Vagina (tissue), 2 donors: Measurements from ENCODE around the gene MEGF6. TPM values are rescaled to one million over a fixed set of nuclear protein-coding genes. Genes with fewer than 3 reads are reported as not detected.

Experiments
- DNase-seq, 2 donors: peaks; one replicate each; pipeline ENCODE4 v3.0.0-alpha.2; 2017; ENCODE audit errors: extremely low spot score in 2 of 2
- H3K27ac ChIP-seq: fragments of 200-600 bp; sonication (generic); one replicate; pipeline ENCODE4 v1.5.1; 2019
- H3K27me3 ChIP-seq: fragments of 200-600 bp; sonication (generic); one replicate; pipeline ENCODE4 v1.5.1; 2019
- H3K36me3 ChIP-seq, 2 donors: fragments of 200-600 bp; sonication (generic); one replicate each; pipeline ENCODE4 v1.5.1; 2017 to 2019
- H3K4me1 ChIP-seq: fragments of 200-600 bp; sonication (generic); one replicate; pipeline ENCODE4 v1.5.1; 2019
- H3K4me3 ChIP-seq, 2 donors: fragments of 200-600 bp; sonication (generic); 1 replicate in 1 of 2; 2 replicates in 1 of 2; pipeline ENCODE4 v1.5.1; 2016 to 2019
- H3K9me3 ChIP-seq: fragments of 200-600 bp; sonication (generic); one replicate; pipeline ENCODE4 v1.5.1; 2019
- POLR2A ChIP-seq, 2 donors: fragments of 450-650 bp; IDR thresholded peaks; one replicate each; pipeline ENCODE4 v1.6.1; 2017; ENCODE audit warnings: antibody characterized with exemption in 2 of 2, mild to moderate bottlenecking in 2 of 2, moderate library complexity in 2 of 2
- POLR2AphosphoS5 ChIP-seq, 2 donors: sonication (generic); formaldehyde crosslinking; IDR thresholded peaks; one replicate each; pipeline ENCODE4 v1.9.0; 2017; ENCODE audit warnings: antibody characterized with exemption in 2 of 2, mild to moderate bottlenecking in 2 of 2, low read depth in 1 of 2; ENCODE audit not compliant: insufficient read depth in 1 of 2
- intact Hi-C: fragments of 100-400 bp; cut with DNase I; formaldehyde crosslinking; loops from one replicate; pipeline ENCODE4 v1.15.1; 2023
- total RNA-seq: library from RNA; depleted of rRNA; stranded (reverse); fragments of >200 nt; gene quantifications from one replicate; pipeline ENCODE4 v1.2.3, GENCODE V29; 2016
- TF ChIP-seq, protein P1 (sequence below), 3 experiments: fragments of 450-650 bp in 2 of 3; fragments of 200-600 bp in 1 of 3; sonication (generic) in 1 of 3; IDR thresholded peaks; one replicate each; pipeline ENCODE4 v1.5.1; 2017 to 2019; ENCODE audit warnings: antibody characterized with exemption in 3 of 3, mild to moderate bottlenecking in 2 of 3, moderate library complexity in 2 of 3

MEGF6 gene
- total RNA-seq, 1 donor from 2014 or later, result 37.6 TPM

DNA sequence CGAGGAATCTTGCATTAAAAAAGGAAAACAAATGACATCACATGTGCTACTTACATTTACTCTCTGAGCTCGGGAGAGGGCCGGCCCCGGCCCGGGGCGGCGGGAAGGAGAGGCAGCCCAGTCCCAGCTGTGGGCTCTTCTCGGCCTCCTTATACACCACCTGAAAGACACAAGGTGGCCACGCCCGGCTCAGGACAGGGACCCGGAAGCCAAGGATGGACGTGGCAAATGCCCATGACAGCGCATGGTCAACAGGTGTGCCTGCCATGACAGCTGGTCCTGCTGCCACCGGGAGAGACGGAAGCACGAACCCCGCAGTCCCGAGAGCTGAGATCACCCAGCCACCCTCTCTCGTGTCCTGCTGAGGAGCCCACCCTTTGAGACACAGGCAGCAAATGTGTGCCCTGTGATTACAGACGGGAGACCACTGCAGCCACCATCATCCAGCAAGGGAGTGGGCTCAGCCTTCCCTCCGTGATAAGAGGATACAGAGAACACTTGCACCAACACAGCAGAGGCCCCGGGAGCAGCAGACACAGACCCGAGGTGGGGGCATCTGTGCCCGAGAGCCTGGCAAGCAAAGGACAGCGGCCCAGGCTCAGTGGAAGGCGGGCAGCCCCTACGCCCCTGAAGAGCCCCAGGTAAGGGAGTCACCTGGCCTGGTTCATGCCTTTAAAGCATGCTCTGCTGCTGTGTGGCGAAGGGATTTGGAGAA is 22.2 kb upstream of the MEGF6 start:
- no peak overlapping the region for H3K4me3 ChIP-seq
- no peaks in the 10 kb centered on the region for H3K4me1 ChIP-seq
- intact Hi-C loops, result no loop called here
- peaks cover 0 to 78% of the 10 kb centered on the region in 2 donors for H3K36me3 ChIP-seq
- H3K27me3 ChIP-seq, result no peaks in the 10 kb centered on the region
- no peak overlapping the region for H3K27ac ChIP-seq
- H3K9me3 ChIP-seq, result no peaks in the 10 kb centered on the region
- TF ChIP-seq, protein P1, sequence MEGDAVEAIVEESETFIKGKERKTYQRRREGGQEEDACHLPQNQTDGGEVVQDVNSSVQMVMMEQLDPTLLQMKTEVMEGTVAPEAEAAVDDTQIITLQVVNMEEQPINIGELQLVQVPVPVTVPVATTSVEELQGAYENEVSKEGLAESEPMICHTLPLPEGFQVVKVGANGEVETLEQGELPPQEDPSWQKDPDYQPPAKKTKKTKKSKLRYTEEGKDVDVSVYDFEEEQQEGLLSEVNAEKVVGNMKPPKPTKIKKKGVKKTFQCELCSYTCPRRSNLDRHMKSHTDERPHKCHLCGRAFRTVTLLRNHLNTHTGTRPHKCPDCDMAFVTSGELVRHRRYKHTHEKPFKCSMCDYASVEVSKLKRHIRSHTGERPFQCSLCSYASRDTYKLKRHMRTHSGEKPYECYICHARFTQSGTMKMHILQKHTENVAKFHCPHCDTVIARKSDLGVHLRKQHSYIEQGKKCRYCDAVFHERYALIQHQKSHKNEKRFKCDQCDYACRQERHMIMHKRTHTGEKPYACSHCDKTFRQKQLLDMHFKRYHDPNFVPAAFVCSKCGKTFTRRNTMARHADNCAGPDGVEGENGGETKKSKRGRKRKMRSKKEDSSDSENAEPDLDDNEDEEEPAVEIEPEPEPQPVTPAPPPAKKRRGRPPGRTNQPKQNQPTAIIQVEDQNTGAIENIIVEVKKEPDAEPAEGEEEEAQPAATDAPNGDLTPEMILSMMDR (IDR thresholded peaks at IDR 0.05), result no peak
- TF ChIP-seq POLR2AphosphoS5 (IDR thresholded peaks at IDR 0.05; ENCODE audit: insufficient read depth in 1 of 2, low read depth in 1 of 2), result no peak
- no peak for TF ChIP-seq POLR2A (IDR thresholded peaks at IDR 0.05)
- DNase-seq, result no peak

DNA sequence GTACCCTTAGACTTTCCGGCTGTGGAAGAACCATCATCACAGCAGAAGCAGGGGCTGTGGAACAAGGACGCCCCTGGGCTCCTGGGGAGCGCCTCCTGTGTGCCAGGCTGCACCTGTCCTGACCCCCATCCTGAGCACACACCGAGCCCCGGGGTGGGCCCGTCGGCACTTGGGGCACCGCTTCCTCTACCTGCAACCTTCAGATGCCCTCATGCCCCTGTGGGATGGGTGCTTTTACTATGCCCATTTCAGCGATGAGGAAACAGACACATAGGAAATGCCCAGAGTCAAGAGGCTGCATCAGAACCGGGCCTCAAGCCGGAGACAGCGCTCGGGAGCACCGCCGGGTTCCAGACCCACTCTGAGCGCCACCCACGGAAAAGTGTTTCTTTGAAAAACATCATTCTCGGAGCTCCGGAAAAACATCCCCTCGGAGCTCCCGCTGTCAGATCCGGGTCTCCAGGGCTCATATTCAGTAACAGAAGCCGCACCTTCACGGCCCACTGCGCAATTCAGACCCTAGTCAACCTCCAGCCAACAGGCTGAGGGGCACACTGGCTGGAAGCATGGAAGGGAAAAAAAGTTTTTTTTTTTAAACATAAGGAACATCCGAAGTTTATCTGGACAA is 21.5 kb upstream of the MEGF6 start:
- H3K4me1 ChIP-seq, result no peaks in the 10 kb centered on the region
- peaks cover 0 to 77% of the 10 kb centered on the region in 2 donors for H3K36me3 ChIP-seq
- intact Hi-C loops, result no loop called here
- no peak for DNase-seq
- H3K9me3 ChIP-seq, result no peaks in the 10 kb centered on the region
- no peaks in the 10 kb centered on the region for H3K27me3 ChIP-seq
- no peak overlapping the region for H3K4me3 ChIP-seq
- no peak overlapping the region for H3K27ac ChIP-seq
- TF ChIP-seq, protein P1 (IDR thresholded peaks at IDR 0.05), result no peak
- TF ChIP-seq POLR2AphosphoS5 (IDR thresholded peaks at IDR 0.05; ENCODE audit: insufficient read depth in 1 of 2, low read depth in 1 of 2) (no peak), POLR2A (IDR thresholded peaks at IDR 0.05) (no peak)

DNA sequence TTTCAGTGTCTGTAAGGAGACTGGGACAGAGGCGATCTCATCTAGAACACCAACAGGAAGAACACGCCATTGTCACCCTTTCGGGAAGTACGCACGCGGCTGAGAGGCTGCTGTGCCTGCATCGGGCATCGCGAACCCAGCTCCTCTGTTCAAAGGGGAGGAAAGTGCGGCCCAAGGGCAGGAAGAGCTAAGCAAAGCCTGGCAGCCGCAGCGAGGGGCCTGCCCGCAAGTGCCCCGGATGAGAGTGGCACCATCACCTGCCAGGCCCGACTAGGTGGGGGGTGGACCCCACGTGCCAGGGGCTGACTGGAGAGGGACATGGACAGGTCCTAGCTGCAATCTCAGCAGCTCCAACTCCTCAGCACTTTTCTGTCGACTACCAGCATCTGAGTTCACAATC is 21.0 kb upstream of the MEGF6 start:
- Histone ChIP-seq H3K36me3 (peaks cover 0 to 79% of the 10 kb centered on the region in 2 donors), H3K27ac (no peak overlapping the region), H3K4me1 (no peaks in the 10 kb centered on the region), H3K27me3 (no peaks in the 10 kb centered on the region), H3K9me3 (no peaks in the 10 kb centered on the region), H3K4me3 (no peak overlapping the region)
- TF ChIP-seq, protein P1 (IDR thresholded peaks at IDR 0.05), result no peak
- no peak for TF ChIP-seq POLR2AphosphoS5 (IDR thresholded peaks at IDR 0.05; ENCODE audit: insufficient read depth in 1 of 2, low read depth in 1 of 2)
- TF ChIP-seq POLR2A (IDR thresholded peaks at IDR 0.05), result no peak
- no peak for DNase-seq
- intact Hi-C loops, result no loop called here

DNA sequence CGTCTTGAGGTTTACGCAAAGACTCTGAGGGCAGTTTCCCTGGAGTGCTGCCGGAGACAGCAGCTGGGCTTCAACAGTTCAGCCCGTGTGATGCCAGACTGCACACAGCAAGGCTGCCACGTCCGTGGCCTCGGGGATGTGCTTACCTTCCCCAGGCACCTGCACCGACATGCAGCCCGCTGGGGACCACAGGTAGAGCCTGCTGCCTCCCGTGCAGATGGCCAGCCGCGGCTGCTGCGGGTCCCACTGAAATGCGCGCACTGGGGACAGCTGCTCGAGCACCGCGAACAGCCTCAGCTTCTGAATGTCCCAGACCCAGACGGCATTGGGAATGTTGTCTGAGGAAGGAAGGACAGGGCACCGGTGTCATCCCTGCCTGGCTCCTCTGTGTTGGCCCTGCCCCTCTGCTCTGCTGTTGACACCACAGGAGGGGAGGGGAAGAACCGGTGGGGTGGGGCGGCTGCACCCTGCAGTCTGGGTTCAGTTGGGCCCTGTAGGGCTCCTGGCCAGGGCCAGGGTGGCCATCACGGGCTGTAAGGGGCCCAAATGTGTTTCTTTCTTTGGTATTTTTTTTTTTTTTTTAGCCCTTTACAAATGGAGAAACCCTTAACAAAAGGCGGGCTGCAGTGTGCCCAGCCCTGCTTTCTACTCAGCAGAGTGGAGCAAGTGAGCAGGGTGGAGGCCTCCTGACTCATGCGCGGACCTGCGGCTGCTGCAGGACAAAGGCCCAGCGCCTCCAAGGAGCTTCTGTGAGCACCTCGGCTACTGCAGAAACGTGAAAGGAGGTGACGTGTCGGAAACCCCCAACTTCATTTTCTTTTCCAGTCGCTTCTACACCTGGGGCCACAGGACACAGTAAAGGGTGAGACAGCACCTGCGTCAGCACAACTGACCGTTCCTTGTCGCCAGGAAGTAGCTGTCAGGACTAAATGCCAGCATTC is 20.3 kb upstream of the MEGF6 start:
- DNase-seq, result no peak
- intact Hi-C loops, result no loop called here
- H3K4me3 ChIP-seq, result no peak overlapping the region
- H3K9me3 ChIP-seq, result no peaks in the 10 kb centered on the region
- H3K36me3 ChIP-seq, result peaks cover 0 to 74% of the 10 kb centered on the region in 2 donors
- peaks cover 2% of the 10 kb centered on the region for H3K4me1 ChIP-seq
- no peak for TF ChIP-seq POLR2A (IDR thresholded peaks at IDR 0.05)
- TF ChIP-seq POLR2AphosphoS5 (IDR thresholded peaks at IDR 0.05; ENCODE audit: insufficient read depth in 1 of 2, low read depth in 1 of 2), result no peak
- TF ChIP-seq, protein P1 (IDR thresholded peaks at IDR 0.05), result no peak
- H3K27me3 ChIP-seq, result no peaks in the 10 kb centered on the region
- H3K27ac ChIP-seq, result no peak overlapping the region
